GM18858 (cell line): ENCODE results near the gene PLPP4.

ENCODE experiments used
- ATAC-seq: cut with Tn5 transposase; IDR thresholded peaks from one replicate; pipeline ENCODE4 v1.9.1; 2021; ENCODE audit not compliant: unreplicated experiment

The PLPP4 gene

GRCh38 chr10:120571266-120571665 is 114.2 kb downstream of the PLPP4 start:
- ATAC-seq, result no peak

- no peak for ATAC-seq
Observed at GRCh38 chr10:120572307-120572706, 115.3 kb downstream of the PLPP4 start.

GRCh38 chr10:120573355-120573754 is 116.3 kb downstream of the PLPP4 start:
- no peak for ATAC-seq

GRCh38 chr10:120574981-120575380 is 118.0 kb downstream of the PLPP4 start:
- ATAC-seq, result no peak

- ATAC-seq, result no peak
Observed at GRCh38 chr10:120575411-120575810, 118.4 kb downstream of the PLPP4 start.

GRCh38 chr10:120578134-120578533 is 121.1 kb downstream of the PLPP4 start:
- no peak for ATAC-seq

GRCh38 chr10:120578890-120579289 is 121.9 kb downstream of the PLPP4 start:
- no peak for ATAC-seq

- ATAC-seq, result no peak
Observed at GRCh38 chr10:120580918-120581895, 124.2 kb downstream of the PLPP4 start.

GRCh38 chr10:120582753-120583152 is 125.7 kb downstream of the PLPP4 start:
- no peak for ATAC-seq

- ATAC-seq, result no peak
Observed at GRCh38 chr10:120583424-120584108, 126.5 kb downstream of the PLPP4 start.

GRCh38 chr10:120584786-120585185 is 127.8 kb downstream of the PLPP4 start:
- ATAC-seq, result no peak

GRCh38 chr10:120586471-120586872 is 129.4 kb downstream of the PLPP4 start:
- no peak for ATAC-seq

- ATAC-seq, result no peak
Observed at GRCh38 chr10:120587061-120587460, 130.0 kb downstream of the PLPP4 start.

GRCh38 chr10:120588311-120588710 is 131.3 kb downstream of the PLPP4 start:
- no peak for ATAC-seq

GRCh38 chr10:120593693-120594092 is 136.7 kb downstream of the PLPP4 start:
- ATAC-seq, result no peak

- no peak for ATAC-seq
Observed at GRCh38 chr10:120597902-120598301, 140.9 kb downstream of the PLPP4 start.

- ATAC-seq, result no peak
Observed at GRCh38 chr10:120598386-120598785, 141.4 kb downstream of the PLPP4 start.

- ATAC-seq, result no peak
Observed at GRCh38 chr10:120599200-120599724, 142.2 kb downstream of the PLPP4 start.

- ATAC-seq, result no peak
Observed at GRCh38 chr10:120600871-120601649, 144.0 kb downstream of the PLPP4 start.

GRCh38 chr10:120601999-120602398 is 145.0 kb downstream of the PLPP4 start:
- no peak for ATAC-seq

GRCh38 chr10:120605410-120605809 is 148.4 kb downstream of the PLPP4 start:
- ATAC-seq, result no peak
